ENCODE results near the gene GRHL1.
A peak's percentile ranks its signal among the peaks of the same experiment; 100 is the strongest.
"Not testable (repeated sequence)": the region's sequence is repeated elsewhere in the genome, so short reads cannot be mapped to it uniquely, and the experiment has no call there.

GRHL1 gene, protein sequence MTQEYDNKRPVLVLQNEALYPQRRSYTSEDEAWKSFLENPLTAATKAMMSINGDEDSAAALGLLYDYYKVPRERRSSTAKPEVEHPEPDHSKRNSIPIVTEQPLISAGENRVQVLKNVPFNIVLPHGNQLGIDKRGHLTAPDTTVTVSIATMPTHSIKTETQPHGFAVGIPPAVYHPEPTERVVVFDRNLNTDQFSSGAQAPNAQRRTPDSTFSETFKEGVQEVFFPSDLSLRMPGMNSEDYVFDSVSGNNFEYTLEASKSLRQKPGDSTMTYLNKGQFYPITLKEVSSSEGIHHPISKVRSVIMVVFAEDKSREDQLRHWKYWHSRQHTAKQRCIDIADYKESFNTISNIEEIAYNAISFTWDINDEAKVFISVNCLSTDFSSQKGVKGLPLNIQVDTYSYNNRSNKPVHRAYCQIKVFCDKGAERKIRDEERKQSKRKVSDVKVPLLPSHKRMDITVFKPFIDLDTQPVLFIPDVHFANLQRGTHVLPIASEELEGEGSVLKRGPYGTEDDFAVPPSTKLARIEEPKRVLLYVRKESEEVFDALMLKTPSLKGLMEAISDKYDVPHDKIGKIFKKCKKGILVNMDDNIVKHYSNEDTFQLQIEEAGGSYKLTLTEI

DNA sequence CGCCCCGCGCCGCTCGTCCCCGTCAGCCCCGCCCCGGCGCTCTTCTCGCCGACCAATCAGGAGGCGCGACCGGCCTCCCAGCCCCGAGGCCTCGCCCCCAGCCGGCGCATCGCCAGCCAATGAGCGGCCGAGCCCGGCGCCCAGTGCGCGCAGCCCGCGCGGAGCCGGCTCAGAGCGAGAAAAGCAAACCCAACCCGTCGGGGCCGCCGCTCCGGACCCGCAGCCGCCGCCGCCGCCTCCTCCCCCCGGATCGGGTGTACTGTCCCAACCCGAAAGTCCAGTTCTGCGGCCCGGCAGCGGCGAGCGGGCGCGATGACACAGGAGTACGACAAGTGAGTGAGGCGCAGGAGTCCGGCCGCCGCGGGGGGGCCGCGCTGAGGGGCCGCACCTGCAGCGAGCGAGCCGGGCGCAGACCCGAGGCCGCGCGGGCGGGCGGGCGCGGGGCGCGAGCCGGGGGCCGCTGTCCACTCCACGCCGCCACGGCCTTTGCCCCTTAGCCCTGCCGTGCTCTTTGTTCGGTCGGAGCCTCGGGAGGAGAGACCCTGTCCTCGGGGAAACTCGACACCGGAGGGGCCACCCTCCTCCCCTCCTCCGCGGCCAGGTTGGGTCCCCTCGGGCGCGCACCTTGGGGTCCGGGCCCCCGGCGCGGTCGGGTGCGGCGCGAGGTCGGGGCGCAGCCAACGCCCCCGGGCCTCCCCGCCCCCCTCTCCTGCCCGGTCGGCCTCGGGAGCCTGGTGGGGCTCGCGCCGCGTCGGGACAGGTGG lies at the start of gene GRHL1:
TSS of gene GRHL1 (plus strand) at position 172 of the 764 bp plus-strand sequence. CDS start at position 313, 141 bp downstream.
- peak; percentile 100 for DNase-seq (ENCODE audit: low spot score)

GRCh38 chr2:9905413-9905812 lies 46.1 kb upstream of the GRHL1 start:
- no peak for DNase-seq (ENCODE audit: low spot score)

GRCh38 chr2:9907402-9907801 lies 44.1 kb upstream of the GRHL1 start:
- DNase-seq (ENCODE audit: low spot score), result no peak

- DNase-seq (ENCODE audit: low spot score), result no peak
Observed at GRCh38 chr2:9908639-9909038, 42.9 kb upstream of the GRHL1 start.

GRCh38 chr2:9909106-9909505 lies 42.4 kb upstream of the GRHL1 start:
- no peak for DNase-seq (ENCODE audit: low spot score)

GRCh38 chr2:9910699-9911098 lies 40.8 kb upstream of the GRHL1 start:
- DNase-seq (ENCODE audit: low spot score), result no peak

DNA sequence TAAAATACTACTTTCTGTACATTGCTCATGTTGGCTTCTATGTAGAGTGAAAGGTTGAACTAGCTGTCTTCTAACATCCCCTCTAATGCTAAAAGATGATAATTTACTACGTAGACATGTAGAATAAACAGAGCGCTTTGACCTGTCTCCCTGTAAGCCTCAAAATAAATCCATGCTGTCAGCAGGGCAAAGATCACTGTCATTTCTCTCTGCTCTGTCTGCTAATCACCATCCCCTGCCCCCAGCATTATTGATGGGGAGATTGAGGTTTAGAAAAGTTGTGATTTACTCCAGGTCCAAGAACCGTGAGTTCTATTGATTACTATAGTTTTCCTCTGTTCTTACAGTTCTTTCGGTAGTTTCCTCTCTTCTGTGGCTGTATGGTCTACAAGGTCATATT lies 39.0 kb upstream of the GRHL1 start:
- DNase-seq (ENCODE audit: low spot score), result no peak

DNA sequence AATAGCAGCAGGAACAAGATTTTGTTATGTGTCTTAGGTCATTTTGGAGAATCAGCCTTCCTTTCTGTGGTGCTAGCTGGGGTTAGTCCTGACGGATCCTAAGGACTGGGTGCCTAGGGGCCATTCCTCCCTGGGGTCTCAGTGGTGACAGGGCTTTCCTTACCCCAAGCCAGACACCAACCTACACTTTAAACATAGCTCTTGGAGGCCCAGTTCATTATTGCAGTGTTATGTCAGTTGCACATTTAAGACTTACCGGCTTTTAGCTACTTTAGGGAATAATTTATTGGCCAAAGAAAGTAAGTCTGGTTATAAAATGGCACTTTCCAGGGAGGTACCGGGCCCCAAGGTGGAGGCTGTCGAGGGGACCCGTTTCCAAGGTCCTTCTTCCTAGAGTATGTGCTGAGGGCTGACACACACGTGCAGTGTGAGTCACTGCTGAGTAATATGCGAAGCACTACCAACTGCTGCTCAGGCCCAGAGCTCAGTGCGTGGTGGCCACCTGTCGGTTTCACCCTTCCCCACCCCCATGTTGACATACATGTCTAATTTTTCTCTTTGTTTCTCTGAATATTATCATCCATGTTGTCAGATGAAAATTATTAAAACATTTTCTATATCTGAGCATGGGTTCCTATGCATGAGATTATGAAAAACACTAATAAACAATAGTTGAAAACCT lies 37.0 kb upstream of the GRHL1 start:
- DNase-seq (ENCODE audit: low spot score), result no peak

DNA sequence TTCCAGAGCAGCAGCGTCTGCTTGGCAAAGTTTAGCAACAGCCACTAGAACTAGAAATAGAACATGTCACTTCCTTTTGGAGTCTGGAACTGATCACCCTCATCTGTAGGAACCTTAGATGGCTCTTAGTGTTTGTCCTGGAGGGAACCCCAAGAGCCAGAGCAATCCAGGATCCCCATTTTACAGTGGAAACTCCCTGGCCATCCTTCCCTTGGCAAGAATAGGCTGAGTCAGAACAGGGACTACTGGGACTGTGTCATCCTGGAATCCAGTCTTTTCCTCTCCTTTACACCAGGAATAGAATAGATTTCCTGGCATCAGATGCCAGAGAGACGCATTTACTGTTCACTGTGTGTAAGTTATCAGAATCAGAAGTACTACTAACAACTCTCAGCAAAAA lies 33.2 kb upstream of the GRHL1 start:
- DNase-seq (ENCODE audit: low spot score), result no peak

- no peak for DNase-seq (ENCODE audit: low spot score)
Observed at GRCh38 chr2:9919512-9919911, 32.0 kb upstream of the GRHL1 start.

DNA sequence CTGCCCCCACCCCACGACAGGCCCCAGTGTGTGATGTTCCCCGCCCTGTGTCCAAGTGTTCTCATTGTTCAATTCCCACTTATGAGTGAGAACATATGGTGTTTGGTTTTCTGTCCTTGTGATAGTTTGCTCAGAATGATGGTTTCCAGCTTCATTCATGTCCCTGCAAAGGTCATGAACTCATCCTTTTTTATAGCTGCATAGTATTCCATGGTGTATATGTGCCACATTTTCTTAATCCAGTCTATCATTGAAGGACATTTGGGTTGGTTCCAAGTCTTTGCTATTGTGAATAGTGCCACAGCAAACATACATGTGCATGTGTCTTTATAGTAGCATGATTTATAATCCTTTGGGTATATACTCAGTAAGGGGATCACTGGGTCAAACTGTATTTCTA lies 24.5 kb upstream of the GRHL1 start:
- DNase-seq (ENCODE audit: low spot score), result not testable (repeated sequence)

- DNase-seq (ENCODE audit: low spot score), result no peak
Observed at GRCh38 chr2:9937258-9937657, 14.2 kb upstream of the GRHL1 start.

- no peak for DNase-seq (ENCODE audit: low spot score)
Observed at GRCh38 chr2:9937968-9938367, 13.5 kb upstream of the GRHL1 start.

- no peak for DNase-seq (ENCODE audit: low spot score)
Observed at GRCh38 chr2:9939587-9940485, 11.7 kb upstream of the GRHL1 start.

DNA sequence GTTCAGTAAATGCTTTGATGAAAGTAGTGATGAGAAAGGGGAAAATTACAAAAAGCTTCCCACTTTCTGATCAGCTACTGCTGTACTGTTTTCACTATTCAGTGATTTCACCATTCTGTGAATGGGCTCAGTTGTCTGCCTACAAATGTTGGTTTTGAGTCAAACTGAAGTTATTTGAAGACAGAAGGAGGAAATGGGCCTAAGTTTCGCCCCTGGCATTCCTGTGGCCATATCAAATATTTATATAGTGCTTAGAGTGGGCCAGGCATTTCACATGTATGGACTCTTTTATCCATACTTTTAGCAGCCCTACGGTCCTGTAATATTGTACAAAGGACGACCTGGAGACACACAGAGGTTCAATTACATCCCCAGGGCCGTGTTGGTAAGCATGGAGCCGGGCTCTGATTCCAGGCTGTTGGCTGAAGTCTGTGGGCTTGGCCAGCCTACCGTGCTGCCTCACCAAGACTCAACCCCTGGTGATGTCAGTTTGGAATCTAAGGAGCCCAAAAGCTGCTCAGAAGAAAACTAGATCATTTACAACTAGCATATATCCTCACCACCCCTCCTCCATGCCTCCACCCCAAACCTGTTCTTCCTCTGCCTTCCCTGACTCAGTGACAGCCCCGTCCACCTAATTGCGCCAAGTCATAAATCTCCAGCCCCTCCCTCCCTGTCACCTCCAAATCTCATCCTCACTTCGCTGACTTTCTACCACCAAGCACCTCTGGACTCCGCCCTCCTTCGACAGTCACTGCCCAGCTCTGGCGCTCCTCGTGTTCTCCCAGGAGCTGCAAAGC lies 10.1 kb upstream of the GRHL1 start:
- DNase-seq (ENCODE audit: low spot score), result no peak

- no peak for DNase-seq (ENCODE audit: low spot score)
Observed at GRCh38 chr2:9941996-9942390, 9.5 kb upstream of the GRHL1 start.

DNA sequence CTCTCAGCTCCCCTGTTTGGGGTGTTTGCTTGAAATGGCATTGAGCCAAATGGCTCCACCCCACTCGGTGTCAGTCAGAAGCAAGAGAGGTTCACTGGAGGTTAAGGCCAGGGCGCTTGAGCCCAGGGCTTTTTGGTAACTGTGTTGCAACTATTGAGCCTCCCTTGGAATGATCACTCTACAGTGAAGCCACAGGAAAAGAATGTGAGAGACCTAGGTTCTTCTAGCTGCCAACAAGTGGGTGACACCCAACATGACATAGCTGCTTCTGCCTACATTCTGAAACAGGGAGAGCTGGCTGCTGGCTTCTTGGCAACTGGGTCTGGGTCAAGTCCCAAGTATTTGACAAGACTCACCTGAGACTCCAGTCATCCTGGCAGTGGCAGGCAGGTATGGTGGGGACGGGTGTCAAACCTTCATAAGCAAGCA lies 7.1 kb upstream of the GRHL1 start:
- no peak for DNase-seq (ENCODE audit: low spot score)

DNA sequence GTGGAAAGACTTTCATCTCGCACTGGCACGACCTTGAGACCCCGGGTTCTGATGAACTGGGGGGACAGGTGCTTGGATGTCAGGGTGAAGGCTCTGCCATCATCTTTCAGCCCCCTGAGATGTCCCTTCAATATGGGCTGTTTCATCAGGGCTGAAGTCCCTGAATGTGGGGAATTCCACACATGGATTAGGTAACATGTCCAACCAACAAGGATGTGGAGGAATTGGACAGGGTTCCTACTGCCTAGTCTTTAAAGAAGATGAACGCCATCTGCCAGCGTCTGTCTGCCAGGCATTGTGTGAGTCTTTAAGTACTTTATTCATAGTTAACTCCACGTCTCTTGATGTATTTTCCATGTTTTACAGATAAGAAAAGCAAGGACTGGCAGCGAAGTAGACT lies 5.9 kb upstream of the GRHL1 start:
- DNase-seq (ENCODE audit: low spot score), result no peak

GRCh38 chr2:9946076-9946475 lies 5.4 kb upstream of the GRHL1 start:
- DNase-seq (ENCODE audit: low spot score), result no peak

- DNase-seq (ENCODE audit: low spot score), result no peak
Observed at GRCh38 chr2:9946818-9947217, 4.7 kb upstream of the GRHL1 start.

Measured in iPS-NIHi11 (cell line).